ENCODE measurements around the gene OR10H4. TPM values are rescaled to one million over a fixed set of nuclear protein-coding genes. Genes with fewer than 3 reads are reported as not detected.
A peak's percentile ranks its signal among the peaks of the same experiment; 100 is the strongest.
"Not testable (repeated sequence)": the region's sequence is repeated elsewhere in the genome, so short reads cannot be mapped to it uniquely, and the experiment has no call there.

The OR10H4 gene
- total RNA-seq: not detected
- long read RNA-seq: 0 reads

DNA sequence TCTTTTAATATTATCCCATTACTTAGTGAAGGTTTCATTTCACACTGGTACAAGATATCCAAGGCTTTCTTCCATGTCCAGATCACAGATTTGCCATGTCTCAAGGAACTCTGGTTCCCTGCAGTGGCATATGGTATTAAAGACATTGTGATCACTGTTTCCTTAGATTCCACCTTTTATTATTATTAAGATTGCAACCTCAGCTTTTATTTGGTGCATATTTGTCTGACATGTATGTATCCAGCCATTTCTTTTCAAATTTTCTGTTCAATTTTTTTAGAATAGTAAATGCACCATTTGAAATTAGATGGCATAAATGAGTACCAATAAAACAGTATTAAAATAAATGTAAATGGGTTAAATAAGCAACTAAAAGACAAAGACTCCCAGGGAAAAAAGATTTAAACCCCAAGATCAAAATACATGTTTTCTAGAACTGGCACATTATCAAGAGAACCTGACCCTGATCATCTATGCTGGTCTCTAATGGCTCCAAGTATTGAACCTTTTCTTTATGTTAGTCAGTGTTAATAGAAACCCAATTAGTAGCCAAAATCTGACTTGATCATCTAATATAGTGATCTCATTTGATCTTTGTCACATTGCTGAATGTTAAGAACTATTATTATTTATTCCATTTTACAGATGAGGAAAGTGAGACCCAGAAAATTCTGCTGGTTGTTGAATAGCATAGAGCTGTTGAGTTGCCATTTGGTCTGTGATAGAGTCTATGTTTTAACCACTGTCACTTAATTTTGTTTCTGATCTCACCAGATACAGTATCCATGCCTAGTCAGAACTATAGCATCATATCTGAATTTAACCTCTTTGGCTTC, at the start of gene OR10H4:
TSS of gene OR10H4 (plus strand) at position 786 of the 836 bp plus-strand sequence. CDS start at position 786, 0 bp downstream.
- DNase-seq (ENCODE audit: low spot score): no peak

DNA sequence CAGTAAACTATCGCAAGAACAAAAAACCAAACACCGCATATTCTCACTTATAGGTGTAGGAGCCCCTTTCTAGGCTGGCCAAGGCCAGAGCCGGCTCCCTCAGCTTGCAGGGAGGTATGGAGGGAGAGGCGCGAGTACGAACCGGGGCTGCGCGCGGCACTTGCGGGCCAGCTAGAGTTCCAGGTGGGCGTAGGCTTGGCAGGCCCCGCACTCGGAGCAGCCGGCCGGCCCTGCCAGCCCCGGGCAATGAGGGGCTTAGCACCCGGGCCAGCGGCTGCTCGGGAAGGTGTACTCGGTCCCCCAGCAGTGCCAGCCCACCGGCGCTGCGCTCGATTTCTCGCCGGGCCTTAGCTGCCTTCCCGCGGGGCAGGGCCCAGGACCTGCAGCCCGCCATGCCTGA, 49.2 kb upstream of the OR10H4 start:
- DNase-seq (ENCODE audit: low spot score): not testable (repeated sequence)

DNA sequence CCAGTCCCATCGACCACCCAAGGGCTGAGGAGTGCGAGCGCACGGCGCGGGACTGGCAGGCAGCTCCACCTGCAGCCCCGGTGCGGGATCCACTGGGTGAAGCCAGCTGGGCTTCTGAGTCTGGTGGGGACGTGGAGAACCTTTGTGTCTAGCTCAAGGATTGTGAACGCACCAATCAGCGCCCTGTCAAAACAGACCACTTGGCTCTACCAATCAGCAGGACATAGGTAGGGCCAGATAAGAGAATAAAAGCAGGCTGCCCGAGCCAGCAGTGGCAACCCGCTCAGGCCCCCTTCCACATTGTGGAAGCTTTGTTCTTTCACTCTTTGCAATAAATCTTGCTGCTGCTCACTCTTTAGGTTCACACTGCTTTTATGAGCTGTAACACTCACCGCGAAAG, 48.8 kb upstream of the OR10H4 start:
- DNase-seq (ENCODE audit: low spot score): not testable (repeated sequence)

DNA sequence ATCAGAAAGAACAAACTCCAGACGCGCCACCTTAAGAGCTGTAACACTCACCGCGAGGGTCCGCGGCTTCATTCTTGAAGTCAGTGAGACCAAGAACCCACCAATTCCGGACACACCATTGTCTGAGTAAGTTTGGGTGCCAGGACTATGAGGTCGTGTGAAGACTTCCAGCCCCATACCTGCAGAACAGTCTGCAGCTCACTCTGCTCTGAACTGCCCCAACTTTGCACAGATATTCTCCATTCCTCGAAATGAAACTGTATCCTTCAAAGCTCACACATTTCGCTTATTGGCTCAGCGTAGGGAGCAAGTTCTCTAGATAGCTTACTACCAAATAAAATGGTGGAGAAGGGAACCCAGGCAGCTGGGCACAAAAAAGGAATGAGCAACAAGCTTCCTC, 48.3 kb upstream of the OR10H4 start:
- no peak for DNase-seq (ENCODE audit: low spot score)

DNA sequence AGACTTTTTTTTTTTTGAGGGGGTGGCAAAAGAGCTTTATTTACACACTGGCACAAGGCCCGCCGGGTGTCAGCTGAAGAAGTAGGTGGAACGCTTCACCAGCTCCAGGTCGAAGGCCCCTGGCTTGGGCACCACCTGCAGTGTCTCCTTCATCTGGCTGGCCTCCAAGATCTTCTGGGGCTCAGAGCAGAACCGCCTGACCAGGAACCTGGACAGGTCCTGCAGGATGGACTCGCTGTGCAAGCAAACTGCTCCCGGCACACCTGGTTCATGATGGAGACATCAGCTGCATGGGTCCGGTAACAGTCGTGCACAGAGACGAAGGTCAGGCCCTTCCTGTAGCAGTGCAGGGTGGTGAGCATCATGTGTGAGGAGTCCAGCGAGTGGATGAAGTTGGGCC, 46.6 kb upstream of the OR10H4 start:
- DNase-seq (ENCODE audit: low spot score): no peak

DNA sequence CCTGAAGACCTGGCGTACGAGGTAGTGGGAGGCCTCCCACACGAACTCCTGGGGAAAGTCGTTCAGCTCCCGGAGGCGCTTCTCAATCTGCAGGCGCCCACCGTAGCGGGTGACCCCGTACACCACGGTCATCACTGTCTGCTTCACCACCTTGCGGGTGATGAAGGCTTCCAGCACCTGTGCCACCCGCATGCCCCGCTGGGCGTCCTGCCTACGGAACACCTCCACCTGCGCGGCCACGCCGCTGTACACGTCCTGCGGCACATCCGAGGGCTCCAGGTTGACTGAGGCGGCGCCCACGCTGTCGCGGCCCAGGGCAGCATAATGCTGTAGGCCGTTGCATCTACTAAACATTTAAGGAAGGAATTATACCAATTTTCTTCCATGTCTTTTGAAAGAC, 45.9 kb upstream of the OR10H4 start:
- DNase-seq (ENCODE audit: low spot score): not testable (repeated sequence)

- no peak for DNase-seq (ENCODE audit: low spot score)
These were observed 43.8 kb upstream of the OR10H4 start for GRCh38 chr19:15905026-15905425.

DNA sequence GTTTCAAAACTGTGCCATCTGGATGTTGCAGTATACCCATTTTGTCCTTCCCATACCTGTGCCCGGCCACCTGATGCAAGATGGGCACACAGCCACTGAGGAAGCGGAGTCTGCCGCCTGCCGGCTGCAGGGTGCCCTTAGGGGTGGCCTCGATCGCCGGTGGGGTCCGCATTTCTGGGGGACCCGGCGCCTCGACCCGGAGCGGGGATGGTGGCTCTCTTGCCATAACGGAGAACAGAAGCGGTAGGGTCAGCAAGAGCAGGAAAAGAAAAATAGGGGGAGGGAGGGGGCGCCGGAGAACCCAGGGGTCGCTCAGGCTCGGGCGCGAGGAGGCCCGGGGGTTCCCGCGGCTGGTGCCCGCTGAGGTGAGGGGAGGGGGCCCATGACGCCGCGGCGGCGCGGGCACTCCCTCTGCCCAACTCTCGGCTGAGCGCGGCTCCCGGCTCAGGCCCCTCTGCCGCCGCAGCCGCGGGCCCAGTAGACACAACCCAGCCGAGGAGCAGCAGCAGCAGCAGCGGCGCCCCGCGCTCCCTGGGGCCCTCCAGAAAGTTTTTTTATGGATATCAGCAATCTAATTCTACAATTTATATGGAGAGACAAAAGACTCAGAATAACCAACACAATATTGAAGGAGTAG, 37.1 kb upstream of the OR10H4 start:
- DNase-seq (ENCODE audit: low spot score): no peak

- no peak for DNase-seq (ENCODE audit: low spot score)
These were observed 35.4 kb upstream of the OR10H4 start for GRCh38 chr19:15913384-15913783.

DNA sequence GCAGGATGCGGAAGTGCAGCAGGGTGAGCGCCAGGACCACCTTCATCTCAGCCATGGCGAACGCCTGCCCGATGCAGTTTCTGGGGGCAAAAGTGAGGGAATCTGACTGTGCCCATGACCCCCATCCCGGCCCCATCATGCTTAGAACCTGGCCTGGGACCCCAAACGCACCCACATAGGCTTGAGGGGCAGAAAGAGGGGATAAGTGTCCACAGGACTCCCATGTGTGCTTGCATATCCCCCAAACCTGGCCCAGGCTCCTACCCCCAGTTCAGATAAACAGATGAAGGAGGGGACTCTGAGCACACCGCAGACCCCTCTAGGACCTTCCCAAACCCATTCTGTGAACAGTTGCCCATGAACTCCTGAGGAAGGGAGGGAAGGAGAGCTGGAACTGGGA, 35.0 kb upstream of the OR10H4 start:
- no peak for DNase-seq (ENCODE audit: low spot score)

DNA sequence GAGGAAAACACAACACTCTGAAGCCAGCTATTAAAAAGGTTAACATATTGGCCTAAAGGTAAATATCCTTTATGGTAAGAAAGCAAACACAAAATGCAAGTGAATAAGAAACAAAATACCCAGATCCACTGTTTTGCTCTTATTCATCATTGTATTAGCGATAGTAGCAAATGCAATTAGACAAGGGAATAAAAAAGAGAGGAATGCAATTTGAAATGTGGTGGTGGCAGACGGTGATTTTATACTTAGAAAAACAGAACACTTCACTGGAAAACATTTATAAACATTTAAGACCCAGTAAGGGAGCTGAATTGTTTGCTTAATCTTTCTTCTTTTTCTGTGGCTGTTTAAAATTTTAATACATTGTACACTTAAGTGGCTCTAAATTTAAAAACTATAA, 33.7 kb upstream of the OR10H4 start:
- DNase-seq (ENCODE audit: low spot score): no peak

GRCh38 chr19:15919243-15919642, 29.6 kb upstream of the OR10H4 start:
- no peak for DNase-seq (ENCODE audit: low spot score)

DNA sequence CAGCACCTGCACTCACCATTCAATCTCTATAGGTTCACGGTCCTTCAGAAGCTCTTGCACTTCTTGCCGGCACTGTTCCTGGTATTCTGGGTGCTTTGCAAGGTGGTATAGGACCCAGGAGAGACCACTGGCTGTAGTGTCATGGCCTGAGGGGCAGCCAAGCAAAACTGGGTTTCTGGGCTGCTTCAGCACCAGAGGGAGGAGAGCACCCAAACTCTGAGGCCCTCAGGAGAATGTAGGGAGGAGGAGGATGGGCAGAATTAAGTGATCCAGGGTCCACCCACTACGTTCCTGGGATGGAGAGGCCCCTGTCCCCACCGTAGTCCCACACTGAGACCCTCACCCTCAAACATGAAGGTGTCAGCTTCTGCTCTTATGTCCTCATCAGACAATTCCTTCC, 26.8 kb upstream of the OR10H4 start:
- no peak for DNase-seq (ENCODE audit: low spot score)

GRCh38 chr19:15923702-15924101, 25.1 kb upstream of the OR10H4 start:
- DNase-seq (ENCODE audit: low spot score): no peak

- no peak for DNase-seq (ENCODE audit: low spot score)
These were observed 22.3 kb upstream of the OR10H4 start for GRCh38 chr19:15926484-15926883.

- no peak for DNase-seq (ENCODE audit: low spot score)
These were observed 20.5 kb upstream of the OR10H4 start for GRCh38 chr19:15928321-15928720.

DNA sequence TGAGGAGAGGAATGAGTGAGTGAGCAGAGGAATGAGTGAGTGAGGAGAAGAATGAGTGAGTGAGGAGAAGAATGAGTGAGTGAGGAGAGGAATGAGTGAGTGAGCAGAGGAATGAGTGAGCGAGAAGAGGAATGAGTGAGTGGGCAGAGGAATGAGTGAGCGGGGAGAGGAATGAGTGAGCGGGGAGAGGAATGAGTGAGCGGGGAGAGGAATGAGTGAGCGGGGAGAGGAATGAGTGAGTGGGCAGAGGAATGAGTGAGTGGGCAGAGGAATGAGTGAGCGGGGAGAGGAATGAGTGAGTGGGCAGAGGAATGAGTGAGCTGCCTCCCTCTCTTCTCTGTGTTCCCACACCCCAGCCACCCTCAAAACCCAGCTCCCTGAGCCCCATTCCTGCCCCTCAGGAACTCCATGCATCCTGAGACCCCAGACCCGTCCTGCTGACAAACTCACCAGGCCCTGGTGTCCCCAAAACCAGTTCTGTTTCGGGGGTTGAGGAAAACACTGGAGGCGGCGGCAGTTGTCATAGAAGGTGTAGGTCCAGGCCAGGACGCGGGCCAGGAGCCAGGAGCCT, 15.0 kb upstream of the OR10H4 start:
- not testable (repeated sequence) for DNase-seq (ENCODE audit: low spot score)

DNA sequence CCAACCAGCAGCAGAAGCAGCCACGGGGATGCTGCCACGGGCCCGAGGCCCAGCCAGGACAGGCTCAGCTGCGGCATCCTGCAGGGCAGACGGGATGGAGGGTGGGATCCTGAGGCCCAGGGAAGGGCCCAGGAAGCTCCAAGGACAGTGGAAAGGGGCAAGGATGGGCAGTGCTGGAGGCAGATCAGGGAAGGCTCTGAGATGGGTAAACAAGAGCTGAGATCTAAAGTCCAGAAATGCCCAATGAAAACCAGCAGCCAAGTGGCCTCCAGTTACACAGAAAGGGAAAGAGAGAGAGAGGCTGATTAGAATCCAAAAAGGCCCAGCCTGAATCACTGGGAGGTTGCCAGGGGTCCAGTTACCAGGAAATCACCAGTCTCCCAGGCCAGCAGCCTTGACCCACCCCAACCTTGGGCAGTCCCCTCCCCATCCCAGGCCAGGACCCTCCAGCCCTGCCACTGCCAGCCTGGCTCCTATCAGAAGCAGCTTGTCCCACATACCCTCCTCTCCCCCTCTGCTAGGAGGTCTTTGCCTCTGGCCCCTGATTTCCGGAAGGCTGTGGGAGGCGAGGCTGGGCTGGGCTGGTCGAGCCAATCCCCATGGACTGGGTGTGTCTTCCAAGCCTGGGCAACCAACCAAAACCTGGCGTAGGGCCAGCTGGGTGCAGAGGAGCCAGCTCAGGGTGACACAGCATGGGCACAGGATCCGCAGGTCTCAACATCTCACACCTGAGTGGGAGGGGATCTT, 14.3 kb upstream of the OR10H4 start, which contains the start of gene CYP4F11:
TSS of gene CYP4F11 (minus strand) at position 198 of the 747 bp plus-strand sequence. CDS start at position 77, 121 bp downstream.
- peak; percentile 91 for DNase-seq (ENCODE audit: low spot score)

DNA sequence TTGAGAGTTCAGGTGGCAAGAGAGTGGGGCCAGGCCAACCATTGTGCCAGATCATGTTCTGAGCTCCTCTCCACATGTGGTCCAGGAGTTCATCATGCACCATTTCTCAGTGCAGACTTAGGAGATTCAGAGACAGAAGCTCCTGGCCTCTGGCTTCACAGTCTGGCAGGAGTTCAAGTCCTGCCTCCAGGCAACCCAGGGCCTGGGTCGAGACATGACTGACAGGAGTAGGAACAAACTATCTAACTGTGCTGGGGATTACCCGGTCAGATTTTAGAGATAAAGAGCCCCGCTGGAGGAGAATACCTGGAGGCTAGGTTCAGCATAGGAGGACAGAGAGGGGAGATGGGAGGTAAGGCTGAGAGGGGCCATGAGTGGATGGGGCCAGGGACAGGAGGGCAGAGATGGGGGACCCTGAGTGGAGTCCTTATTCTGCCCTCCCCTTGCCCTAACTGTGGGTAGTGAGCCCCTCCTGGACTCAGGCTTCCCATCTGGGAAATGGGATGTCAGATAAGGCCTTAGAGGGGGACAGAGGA, 13.6 kb upstream of the OR10H4 start:
- no peak for DNase-seq (ENCODE audit: low spot score)

- no peak for DNase-seq (ENCODE audit: low spot score)
These were observed 12.6 kb upstream of the OR10H4 start for GRCh38 chr19:15936173-15936572.

- no peak for DNase-seq (ENCODE audit: low spot score)
These were observed 11.9 kb upstream of the OR10H4 start for GRCh38 chr19:15936950-15937349.

Data from mesenteric fat pad (tissue), 1 donor.